Measurements from ENCODE around the gene KRTAP29-1.

The KRTAP29-1 gene

DNA sequence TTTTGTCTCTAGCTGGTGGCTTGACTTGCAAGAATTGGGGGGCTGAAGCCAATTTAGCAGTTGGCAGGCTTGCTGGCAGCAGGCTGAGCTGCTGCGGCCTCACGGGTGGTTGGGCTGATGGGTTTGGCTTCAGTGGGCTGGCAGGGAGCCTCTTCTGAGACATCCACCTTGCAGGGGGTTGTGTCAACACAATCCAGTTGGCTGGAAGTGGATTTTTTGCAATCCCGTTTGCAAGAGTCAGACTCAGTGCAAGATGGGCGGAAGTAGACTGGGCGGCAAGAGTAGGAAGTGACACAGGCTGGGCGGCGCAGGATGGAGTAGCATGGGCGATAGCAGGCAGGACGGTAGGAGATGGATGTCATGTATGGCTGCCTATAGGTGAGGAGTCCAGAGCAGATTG is 5.0 kb upstream of the KRTAP29-1 start (continued):
- TF ChIP-seq, protein P1, sequence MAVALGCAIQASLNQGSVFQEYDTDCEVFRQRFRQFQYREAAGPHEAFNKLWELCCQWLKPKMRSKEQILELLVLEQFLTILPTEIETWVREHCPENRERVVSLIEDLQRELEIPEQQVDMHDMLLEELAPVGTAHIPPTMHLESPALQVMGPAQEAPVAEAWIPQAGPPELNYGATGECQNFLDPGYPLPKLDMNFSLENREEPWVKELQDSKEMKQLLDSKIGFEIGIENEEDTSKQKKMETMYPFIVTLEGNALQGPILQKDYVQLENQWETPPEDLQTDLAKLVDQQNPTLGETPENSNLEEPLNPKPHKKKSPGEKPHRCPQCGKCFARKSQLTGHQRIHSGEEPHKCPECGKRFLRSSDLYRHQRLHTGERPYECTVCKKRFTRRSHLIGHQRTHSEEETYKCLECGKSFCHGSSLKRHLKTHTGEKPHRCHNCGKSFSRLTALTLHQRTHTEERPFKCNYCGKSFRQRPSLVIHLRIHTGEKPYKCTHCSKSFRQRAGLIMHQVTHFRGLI (tag by site-specific recombination; IDR thresholded peaks at IDR 0.05), result peak; percentile 78
- no peak for TF ChIP-seq ZNF629 (tag by site-specific recombination; IDR thresholded peaks at IDR 0.05)
- no peak for TF ChIP-seq ZBTB1 (tag by site-specific recombination; IDR thresholded peaks at IDR 0.05)
- TF ChIP-seq, protein P2, sequence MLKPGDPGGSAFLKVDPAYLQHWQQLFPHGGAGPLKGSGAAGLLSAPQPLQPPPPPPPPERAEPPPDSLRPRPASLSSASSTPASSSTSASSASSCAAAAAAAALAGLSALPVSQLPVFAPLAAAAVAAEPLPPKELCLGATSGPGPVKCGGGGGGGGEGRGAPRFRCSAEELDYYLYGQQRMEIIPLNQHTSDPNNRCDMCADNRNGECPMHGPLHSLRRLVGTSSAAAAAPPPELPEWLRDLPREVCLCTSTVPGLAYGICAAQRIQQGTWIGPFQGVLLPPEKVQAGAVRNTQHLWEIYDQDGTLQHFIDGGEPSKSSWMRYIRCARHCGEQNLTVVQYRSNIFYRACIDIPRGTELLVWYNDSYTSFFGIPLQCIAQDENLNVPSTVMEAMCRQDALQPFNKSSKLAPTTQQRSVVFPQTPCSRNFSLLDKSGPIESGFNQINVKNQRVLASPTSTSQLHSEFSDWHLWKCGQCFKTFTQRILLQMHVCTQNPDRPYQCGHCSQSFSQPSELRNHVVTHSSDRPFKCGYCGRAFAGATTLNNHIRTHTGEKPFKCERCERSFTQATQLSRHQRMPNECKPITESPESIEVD (tag by site-specific recombination; IDR thresholded peaks at IDR 0.05), result no peak
- TF ChIP-seq ZNF112 (tag by site-specific recombination; IDR thresholded peaks at IDR 0.05), result no peak
- no peak for TF ChIP-seq SETDB1 (IDR thresholded peaks at IDR 0.05; ENCODE audit: insufficient read length, low read length)
- no peak for TF ChIP-seq ZNF777 (tag by site-specific recombination; IDR thresholded peaks at IDR 0.05; ENCODE audit: borderline replicate concordance)

GRCh38 chr17:41304091-41304490 is 1.4 kb upstream of the KRTAP29-1 start:
- ChIA-PET CTCF (interaction anchor here (4.8 kb wide), 1 partner anchor 18 kb away, joined by 27 read pairs; no protein-coding TSS in a partner anchor), POLR2A (no interaction called here)
- TF ChIP-seq ZNF132 (tag by site-specific recombination; IDR thresholded peaks at IDR 0.05; ENCODE audit: borderline replicate concordance), result no peak
- no peak for TF ChIP-seq ZNF707 (tag by site-specific recombination; IDR thresholded peaks at IDR 0.05)
- TF ChIP-seq HOXD13 (CRISPR knock-in tag; IDR thresholded peaks at IDR 0.05; ENCODE audit: borderline replicate concordance), result no peak
- TF ChIP-seq GLI2 (tag by site-specific recombination; IDR thresholded peaks at IDR 0.05; ENCODE audit: borderline replicate concordance, low read depth), result no peak
- TF ChIP-seq ZXDB (tag by site-specific recombination; IDR thresholded peaks at IDR 0.05), result no peak
- TF ChIP-seq WT1 (tag by site-specific recombination; IDR thresholded peaks at IDR 0.05), result no peak
- no peak for TF ChIP-seq ZNF585B (tag by site-specific recombination; IDR thresholded peaks at IDR 0.05)
- no peak for TF ChIP-seq ZNF76 (tag by site-specific recombination; IDR thresholded peaks at IDR 0.05; ENCODE audit: borderline replicate concordance, low read depth)
- no peak for TF ChIP-seq ZNF768 (tag by site-specific recombination; IDR thresholded peaks at IDR 0.05)
- TF ChIP-seq ZNF549 (tag by site-specific recombination; IDR thresholded peaks at IDR 0.05), result no peak
- TF ChIP-seq CTCF (tag by site-specific recombination; IDR thresholded peaks at IDR 0.05), result no peak
- no peak for TF ChIP-seq KLF1 (tag by site-specific recombination; IDR thresholded peaks at IDR 0.05)
- no peak for TF ChIP-seq ZNF404 (tag by site-specific recombination; IDR thresholded peaks at IDR 0.05)
- TF ChIP-seq ZNF184 (tag by site-specific recombination; IDR thresholded peaks at IDR 0.05), result no peak
- TF ChIP-seq ZNF311 (tag by site-specific recombination; IDR thresholded peaks at IDR 0.05; ENCODE audit: borderline replicate concordance), result no peak
- TF ChIP-seq, protein P3, sequence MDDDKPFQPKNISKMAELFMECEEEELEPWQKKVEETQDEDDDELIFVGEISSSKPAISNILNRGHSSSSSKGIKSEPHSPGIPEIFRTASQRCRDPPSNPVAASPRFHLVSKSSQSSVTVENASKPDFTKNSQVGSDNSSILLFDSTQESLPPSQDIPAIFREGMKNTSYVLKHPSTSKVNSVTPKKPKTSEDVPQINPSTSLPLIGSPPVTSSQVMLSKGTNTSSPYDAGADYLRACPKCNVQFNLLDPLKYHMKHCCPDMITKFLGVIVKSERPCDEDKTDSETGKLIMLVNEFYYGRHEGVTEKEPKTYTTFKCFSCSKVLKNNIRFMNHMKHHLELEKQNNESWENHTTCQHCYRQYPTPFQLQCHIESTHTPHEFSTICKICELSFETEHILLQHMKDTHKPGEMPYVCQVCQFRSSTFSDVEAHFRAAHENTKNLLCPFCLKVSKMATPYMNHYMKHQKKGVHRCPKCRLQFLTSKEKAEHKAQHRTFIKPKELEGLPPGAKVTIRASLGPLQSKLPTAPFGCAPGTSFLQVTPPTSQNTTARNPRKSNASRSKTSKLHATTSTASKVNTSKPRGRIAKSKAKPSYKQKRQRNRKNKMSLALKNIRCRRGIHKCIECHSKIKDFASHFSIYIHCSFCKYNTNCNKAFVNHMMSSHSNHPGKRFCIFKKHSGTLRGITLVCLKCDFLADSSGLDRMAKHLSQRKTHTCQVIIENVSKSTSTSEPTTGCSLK (tag by site-specific recombination; IDR thresholded peaks at IDR 0.05), result no peak
- no peak overlapping the region for H3K27ac ChIP-seq (ENCODE audit: extremely low read depth, low read depth, low read length)
- no peaks in the 10 kb centered on the region for H3K4me1 ChIP-seq (ENCODE audit: control insufficient read depth, insufficient read depth, low read length)
- no peak overlapping the region for H3K4me3 ChIP-seq (ENCODE audit: low read depth, low read length)
- H3K36me3 ChIP-seq (ENCODE audit: control insufficient read depth in 2 of 2, insufficient read depth in 1 of 2, low read length in 2 of 2), result no peaks in the 10 kb centered on the region
- H3K9me3 ChIP-seq (ENCODE audit: control insufficient read depth, insufficient read depth, low read depth, low read length), result no peaks in the 10 kb centered on the region

All from HEK293 (cell line).